HG02610 (cell line): Measurements from ENCODE around the gene ERCC4.

Experiments
- ATAC-seq: cut with Tn5 transposase; IDR thresholded peaks from one replicate; pipeline ENCODE4 v1.9.1; 2021; ENCODE audit warnings: mild to moderate bottlenecking, moderate library complexity; ENCODE audit not compliant: unreplicated experiment

ERCC4 gene

DNA sequence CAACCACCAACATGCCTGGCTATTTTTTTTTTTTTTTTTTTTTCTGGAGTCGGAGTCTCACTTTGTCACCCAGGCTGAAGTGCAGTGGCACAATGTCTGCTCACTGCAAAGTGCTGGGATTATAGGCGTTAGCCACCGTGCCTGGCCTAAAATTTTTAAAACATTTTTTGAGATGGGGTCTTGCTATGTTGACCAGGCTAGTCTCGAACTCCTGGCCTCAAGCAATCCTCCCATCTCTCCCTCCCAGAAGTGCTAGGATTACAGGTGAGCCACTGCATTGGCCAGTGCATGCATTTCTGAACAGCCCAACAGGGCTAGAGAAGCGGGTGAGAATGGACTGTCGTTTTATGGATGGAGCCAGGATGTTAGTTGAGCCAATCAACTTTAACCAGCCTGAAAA, 72.4 kb downstream of the ERCC4 start:
- no peak for ATAC-seq

DNA sequence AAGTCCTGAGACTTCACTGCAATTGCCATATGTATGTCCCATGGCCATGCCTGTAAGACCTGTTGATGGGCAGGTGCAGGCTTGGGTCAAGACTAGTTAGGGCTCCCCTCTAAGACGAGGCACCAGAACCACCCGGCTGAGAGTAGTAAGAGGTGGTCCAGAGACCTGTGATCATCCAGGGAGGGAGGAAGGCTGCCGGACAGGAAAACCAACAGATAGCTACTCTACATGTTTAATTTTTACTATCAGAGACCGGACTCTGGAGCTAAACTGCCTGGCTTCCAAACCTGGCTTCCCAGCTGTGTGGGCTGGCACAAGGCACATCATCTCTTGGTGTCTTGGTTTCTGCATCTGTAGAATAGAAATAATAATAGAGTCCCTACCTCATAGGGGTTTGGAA, 73.0 kb downstream of the ERCC4 start:
- no peak for ATAC-seq

DNA sequence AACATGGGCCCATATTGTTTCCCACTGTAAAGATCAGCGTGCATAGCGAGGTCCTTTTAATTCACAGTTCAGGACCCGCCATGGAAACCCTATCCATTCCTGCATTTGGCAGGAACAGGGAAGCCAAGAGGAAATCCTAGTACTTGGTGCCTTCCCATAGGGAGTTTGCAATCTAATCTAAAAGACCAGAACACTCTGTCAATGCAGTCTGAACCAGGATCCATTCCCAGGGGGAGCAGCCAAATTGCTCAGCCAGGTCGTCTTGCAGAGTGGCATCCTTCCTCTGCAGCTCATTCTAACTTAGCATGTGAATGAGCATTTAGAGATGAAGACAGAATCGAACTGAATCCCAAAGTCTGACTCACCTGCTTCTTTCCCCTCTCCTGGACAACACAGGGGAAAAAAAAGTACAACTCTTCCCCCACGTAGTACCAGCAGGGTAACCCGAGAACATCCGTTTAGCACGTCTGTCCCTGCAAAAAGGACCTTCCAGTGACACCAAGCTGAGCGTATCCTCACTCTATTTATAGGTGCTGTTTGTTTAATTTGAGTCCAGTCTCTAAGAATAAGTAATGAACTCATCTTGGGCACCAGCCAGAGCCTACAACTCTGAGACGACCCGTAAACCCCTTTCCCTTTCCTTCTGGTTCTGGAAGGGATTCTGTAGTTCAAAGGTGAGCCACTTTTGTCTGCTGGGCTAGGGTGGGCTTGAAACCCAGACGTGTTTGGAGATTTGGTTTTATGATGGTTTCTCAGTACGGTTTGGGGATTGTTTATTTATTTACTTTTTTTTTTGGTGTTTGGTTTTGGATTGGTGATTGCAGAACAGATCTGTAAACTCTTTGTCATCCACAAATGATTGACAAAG, 74.5 kb downstream of the ERCC4 start:
- ATAC-seq: no peak

DNA sequence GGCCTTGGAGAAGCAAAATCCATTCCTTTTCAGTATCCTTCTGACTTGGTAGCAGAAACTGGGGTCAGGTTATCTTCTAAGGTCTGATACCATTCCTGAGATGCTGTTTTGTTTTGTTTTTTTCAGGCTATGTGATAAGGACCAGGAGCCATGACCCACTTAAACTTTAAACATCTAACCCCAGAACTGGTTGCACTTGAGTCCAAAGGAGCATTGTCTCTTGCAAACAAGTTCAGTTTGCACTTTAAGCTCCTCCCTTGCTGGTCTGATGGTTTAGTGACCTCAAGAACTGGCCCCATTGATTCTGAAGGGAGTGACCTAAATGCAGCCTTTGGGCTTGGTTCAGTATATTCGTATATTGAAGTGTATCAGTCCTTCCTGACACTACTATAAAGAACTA, 75.2 kb downstream of the ERCC4 start:
- no peak for ATAC-seq

DNA sequence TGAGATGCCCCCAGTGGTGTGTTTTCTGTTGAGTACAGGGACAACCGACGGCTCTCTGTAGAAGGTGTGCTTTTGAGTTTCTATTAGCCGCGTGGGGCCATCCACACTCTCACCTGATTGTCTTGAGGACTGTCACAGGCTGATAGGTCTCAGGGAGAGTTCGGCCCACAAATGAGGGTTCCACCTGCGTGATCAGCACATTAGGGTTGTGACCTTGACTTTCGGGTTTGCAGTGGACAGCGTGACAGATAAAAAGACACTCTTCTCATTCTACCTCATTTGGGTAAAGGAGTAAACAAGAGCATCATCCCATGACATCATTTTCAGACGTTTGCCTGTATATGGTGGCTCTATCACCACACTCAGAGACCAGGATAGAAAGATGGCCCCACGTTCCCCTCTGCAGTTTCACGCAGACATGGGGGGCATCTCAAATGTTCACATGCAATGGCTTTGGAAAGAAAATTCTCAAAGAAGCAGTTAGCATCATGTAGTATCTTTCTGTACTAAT, 76.9 kb downstream of the ERCC4 start:
- ATAC-seq: no peak

DNA sequence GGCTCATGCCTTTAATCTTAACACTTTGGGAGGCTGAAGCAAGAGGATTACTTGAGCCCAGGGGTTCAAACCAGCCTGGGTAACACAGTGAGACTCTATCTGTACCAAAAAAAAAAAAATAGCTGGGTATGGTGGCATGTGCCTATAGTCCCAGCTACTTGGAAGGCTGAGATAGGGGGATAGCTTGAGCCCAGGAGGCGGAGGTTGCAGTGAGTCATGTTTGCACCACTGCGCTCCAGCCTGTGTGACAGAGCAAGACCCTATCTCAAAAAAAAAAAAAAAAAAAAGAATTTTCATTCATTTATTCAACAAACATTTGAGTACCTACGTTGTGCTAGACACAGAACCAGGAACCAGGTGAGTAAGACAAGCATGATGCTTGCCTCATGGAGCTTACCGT, 77.6 kb downstream of the ERCC4 start:
- no peak for ATAC-seq

DNA sequence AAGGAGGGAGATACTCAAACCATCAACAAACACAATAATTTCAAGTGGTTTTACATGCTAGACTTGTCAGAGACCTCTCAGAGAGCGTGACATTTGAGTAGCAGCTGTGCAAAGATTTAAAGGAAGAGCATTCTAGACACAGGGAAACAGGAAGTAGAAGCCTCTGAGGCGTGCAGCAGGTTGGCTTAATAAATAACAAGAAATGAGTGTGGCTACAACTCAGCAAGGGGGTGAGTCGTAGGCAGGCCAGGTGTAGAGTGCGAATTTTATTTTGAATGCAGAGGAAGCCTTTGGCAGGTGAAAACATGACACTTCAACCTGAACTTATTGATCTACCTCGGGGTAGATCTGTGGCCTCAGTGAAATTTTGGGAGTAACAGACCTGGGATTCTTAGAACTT, 78.0 kb downstream of the ERCC4 start:
- ATAC-seq: peak; percentile 73

DNA sequence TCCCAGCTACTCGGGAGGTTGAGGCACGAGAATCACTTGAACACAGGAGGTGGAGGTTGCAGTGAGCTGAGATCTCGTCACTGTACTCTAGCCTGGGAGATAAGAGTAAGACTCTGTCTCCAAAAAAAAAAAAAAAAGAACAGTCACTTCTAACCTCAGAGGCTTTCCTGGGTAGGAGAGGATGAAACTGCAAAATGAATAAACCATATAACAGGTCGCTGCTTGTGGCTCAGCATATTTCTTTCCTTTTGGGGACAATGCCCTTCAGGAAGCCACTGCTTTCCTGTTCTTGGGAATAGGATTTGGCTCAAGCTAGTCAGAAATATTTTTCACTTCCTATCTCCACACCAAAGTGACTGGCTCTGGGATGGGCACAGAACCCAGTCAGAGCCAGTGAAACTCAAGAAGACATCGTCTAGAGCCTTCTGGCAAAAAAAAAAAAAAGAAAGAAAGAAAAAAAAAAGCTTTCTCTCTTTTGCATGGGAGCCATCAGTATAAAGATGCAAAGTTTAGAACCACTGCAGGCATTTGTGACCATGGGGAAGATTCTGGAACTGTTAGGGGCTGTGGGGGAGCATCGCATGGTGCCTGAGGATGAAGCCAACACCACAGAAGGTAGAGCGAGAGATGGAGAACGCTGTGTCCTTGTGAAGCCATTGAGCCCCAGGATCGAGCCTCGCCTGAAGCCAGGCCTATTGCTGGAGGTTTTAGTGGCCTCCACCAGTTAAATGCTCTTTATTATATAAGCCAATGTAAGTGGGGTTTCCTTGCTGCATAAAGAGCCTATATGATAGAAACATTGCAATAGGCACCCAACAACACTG, 79.3 kb downstream of the ERCC4 start:
- no peak for ATAC-seq

DNA sequence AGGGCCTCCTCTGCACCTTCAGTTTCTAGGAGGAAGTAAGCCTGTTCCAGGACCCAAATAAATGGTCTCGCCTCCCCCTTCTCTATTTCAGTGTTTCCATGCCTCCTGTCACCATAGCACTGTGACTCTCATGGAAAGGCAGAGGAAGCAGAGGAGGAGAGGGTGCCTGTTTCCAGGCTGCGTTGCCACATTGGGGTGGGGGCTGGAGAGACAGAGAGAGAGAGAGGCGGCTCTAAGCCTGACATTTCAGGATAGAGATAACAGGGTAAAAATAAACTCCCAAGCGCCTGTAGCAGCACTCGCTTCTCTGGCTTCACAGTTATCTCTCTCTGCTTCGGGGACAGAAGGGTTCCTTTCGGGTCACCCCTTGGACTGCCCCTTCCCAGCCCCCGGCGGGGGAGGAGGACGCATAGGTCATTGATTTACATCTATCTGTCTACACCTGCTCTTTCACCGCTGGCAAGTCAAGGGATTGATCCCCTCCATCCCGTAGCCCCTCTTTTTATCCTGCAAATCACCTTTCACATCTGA, 80.0 kb downstream of the ERCC4 start:
- no peak for ATAC-seq

DNA sequence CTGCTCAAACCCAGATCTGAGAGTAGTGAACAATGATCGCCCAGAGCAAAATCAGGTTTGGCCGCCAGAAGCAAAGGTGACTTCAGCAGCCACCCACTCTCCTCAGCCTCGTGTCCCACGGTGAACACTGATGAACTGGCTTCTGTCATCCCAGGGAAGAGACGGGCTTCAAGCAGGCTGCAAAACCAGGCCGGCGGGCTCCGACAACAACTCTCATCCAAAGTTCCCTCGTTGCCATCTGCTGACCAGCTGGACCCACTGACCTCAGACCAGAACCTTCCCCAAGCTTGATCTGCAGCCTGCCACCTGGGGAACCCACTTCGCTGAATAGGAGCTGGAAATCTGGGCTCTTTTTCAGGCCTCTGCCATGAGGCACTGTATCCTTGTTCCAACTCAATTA, 81.6 kb downstream of the ERCC4 start:
- no peak for ATAC-seq
